ENCODE results near the gene PMS2.

DNA sequence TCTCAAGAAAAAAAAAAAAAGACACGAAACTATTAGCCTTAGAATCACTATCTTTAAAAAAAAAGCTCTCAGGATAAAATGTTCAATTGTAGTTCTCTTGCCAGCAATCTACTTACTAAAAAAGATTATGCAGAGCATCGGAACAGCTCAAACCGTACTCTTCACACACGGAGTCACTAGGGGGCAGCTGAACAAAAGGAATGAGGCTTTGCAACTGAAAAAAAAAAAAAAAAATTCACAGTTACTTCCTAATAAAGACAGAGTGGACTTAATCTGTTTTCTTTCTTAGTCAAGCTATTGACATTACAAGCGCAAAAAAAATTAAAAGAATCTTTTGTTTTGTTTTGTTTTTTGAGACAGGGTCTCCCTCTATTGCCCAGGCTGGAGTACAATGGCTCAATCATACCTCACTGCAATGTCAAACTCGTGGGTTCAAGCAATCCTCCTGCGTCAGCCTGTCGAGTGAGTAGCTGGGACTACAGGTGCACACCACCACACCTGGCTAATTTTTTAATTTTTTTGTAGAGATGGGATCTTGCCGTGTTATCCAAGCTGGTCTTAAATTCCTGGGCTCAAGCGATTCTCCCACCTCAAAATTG, 11.5 kb downstream of the PMS2 start:
- TF ChIP-seq, protein P1, sequence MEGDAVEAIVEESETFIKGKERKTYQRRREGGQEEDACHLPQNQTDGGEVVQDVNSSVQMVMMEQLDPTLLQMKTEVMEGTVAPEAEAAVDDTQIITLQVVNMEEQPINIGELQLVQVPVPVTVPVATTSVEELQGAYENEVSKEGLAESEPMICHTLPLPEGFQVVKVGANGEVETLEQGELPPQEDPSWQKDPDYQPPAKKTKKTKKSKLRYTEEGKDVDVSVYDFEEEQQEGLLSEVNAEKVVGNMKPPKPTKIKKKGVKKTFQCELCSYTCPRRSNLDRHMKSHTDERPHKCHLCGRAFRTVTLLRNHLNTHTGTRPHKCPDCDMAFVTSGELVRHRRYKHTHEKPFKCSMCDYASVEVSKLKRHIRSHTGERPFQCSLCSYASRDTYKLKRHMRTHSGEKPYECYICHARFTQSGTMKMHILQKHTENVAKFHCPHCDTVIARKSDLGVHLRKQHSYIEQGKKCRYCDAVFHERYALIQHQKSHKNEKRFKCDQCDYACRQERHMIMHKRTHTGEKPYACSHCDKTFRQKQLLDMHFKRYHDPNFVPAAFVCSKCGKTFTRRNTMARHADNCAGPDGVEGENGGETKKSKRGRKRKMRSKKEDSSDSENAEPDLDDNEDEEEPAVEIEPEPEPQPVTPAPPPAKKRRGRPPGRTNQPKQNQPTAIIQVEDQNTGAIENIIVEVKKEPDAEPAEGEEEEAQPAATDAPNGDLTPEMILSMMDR (IDR thresholded peaks at IDR 0.05; ENCODE audit: low read length): peak; percentile 54
- TF ChIP-seq EZH2 (optimal IDR thresholded peaks at IDR 0.05; ENCODE audit: low read depth, low read length): no peak

Measured in MM.1S (cell line).